Gastrocnemius medialis (tissue), 4 donors: ENCODE measurements around the gene PEX5L.

Experiments used
- POLR2A ChIP-seq, 2 donors: fragments of 450-650 bp; IDR thresholded peaks; one replicate each; pipeline ENCODE4 v1.6.1; 2017; ENCODE audit warnings: antibody characterized with exemption in 2 of 2, mild to moderate bottlenecking in 2 of 2, moderate library complexity in 2 of 2
- TF ChIP-seq, protein P1 (sequence below), 5 experiments: fragments of 450-650 bp in 3 of 5; fragments of 200-600 bp in 2 of 5; sonication (generic) in 2 of 5; IDR thresholded peaks in 4 of 5; conservative IDR thresholded peaks in 1 of 5; 1 replicate in 4 of 5; 2 replicates in 1 of 5; pipeline ENCODE4 v1.5.1; 2016 to 2019; ENCODE audit warnings: antibody characterized with exemption in 5 of 5, mild to moderate bottlenecking in 3 of 5, moderate library complexity in 3 of 5

DNA sequence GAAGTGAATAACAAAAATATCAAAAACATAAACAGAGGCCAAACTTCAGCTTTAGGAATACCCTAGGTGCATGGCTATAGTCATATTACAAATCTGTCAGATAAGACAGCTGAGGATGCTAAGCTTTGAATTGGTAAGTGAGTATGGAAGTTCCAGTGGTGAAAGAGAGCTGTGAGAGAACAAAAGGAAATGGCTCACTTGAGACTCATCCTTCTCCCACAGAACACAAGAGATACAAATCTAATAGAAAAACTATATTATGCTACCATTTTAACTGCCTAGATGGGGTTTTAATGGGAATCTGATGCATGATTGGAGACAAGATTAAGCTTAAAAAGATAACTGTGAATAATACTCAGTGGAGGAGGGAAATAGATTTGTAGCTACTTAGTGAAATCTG lies 21.5 kb upstream of the PEX5L start:
- TF ChIP-seq, protein P1, sequence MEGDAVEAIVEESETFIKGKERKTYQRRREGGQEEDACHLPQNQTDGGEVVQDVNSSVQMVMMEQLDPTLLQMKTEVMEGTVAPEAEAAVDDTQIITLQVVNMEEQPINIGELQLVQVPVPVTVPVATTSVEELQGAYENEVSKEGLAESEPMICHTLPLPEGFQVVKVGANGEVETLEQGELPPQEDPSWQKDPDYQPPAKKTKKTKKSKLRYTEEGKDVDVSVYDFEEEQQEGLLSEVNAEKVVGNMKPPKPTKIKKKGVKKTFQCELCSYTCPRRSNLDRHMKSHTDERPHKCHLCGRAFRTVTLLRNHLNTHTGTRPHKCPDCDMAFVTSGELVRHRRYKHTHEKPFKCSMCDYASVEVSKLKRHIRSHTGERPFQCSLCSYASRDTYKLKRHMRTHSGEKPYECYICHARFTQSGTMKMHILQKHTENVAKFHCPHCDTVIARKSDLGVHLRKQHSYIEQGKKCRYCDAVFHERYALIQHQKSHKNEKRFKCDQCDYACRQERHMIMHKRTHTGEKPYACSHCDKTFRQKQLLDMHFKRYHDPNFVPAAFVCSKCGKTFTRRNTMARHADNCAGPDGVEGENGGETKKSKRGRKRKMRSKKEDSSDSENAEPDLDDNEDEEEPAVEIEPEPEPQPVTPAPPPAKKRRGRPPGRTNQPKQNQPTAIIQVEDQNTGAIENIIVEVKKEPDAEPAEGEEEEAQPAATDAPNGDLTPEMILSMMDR (IDR thresholded peaks at IDR 0.05 in 4 of 5, conservative IDR thresholded peaks at IDR 0.05 in 1 of 5): no peak
- TF ChIP-seq POLR2A (IDR thresholded peaks at IDR 0.05): no peak
